ENCODE results near the gene COPS3. TPM values are rescaled to one million over a fixed set of nuclear protein-coding genes. Genes with fewer than 3 reads are reported as not detected.
"Not testable (repeated sequence)": the region's sequence is repeated elsewhere in the genome, so short reads cannot be mapped to it uniquely, and the experiment has no call there.

Gene COPS3
- total RNA-seq, 1 experiment from 2014 or later = 35.4 TPM

GRCh38 chr17:17303010-17303846 is 22.2 kb upstream of the COPS3 start, which contains the start of gene NT5M:
TSS of gene NT5M (plus strand) at chr17:17303373. CDS start at chr17:17303551, 178 bp downstream.
- peak; percentile 36 for DNase-seq (ENCODE audit: low spot score)

- DNase-seq (ENCODE audit: low spot score) = not testable (repeated sequence)
Observed at GRCh38 chr17:17301659-17302058, 20.6 kb upstream of the COPS3 start.

- peak; percentile 27 for DNase-seq (ENCODE audit: low spot score)
Observed at GRCh38 chr17:17300624-17301568, 19.9 kb upstream of the COPS3 start.

- no peak for DNase-seq (ENCODE audit: low spot score)
Observed at GRCh38 chr17:17298108-17298507, 17.1 kb upstream of the COPS3 start.

GRCh38 chr17:17297217-17297616 is 16.2 kb upstream of the COPS3 start:
- no peak for DNase-seq (ENCODE audit: low spot score)

- no peak for DNase-seq (ENCODE audit: low spot score)
Observed at GRCh38 chr17:17295141-17295540, 14.1 kb upstream of the COPS3 start.

GRCh38 chr17:17289701-17290100 is 8.7 kb upstream of the COPS3 start:
- DNase-seq (ENCODE audit: low spot score) = no peak

- DNase-seq (ENCODE audit: low spot score) = no peak
Observed at GRCh38 chr17:17289086-17289485, 8.0 kb upstream of the COPS3 start.

- no peak for DNase-seq (ENCODE audit: low spot score)
Observed at GRCh38 chr17:17285951-17286350, 4.9 kb upstream of the COPS3 start.

- no peak for DNase-seq (ENCODE audit: low spot score)
Observed at GRCh38 chr17:17279316-17279715, 1.7 kb downstream of the COPS3 start.

GRCh38 chr17:17277431-17277830 is 3.6 kb downstream of the COPS3 start:
- DNase-seq (ENCODE audit: low spot score) = not testable (repeated sequence)

- no peak for DNase-seq (ENCODE audit: low spot score)
Observed at GRCh38 chr17:17275971-17276370, 5.1 kb downstream of the COPS3 start.

- DNase-seq (ENCODE audit: low spot score) = no peak
Observed at GRCh38 chr17:17269926-17270773, 10.9 kb downstream of the COPS3 start.

GRCh38 chr17:17264430-17264829 is 16.6 kb downstream of the COPS3 start:
- DNase-seq (ENCODE audit: low spot score) = no peak

- DNase-seq (ENCODE audit: low spot score) = no peak
Observed at GRCh38 chr17:17258998-17259397, 22.0 kb downstream of the COPS3 start.

GRCh38 chr17:17258011-17258410 is 23.0 kb downstream of the COPS3 start:
- no peak for DNase-seq (ENCODE audit: low spot score)

GRCh38 chr17:17256316-17256715 is 24.7 kb downstream of the COPS3 start:
- DNase-seq (ENCODE audit: low spot score) = no peak

GRCh38 chr17:17255689-17256088 is 25.4 kb downstream of the COPS3 start:
- not testable (repeated sequence) for DNase-seq (ENCODE audit: low spot score)

GRCh38 chr17:17254036-17254435 is 27.0 kb downstream of the COPS3 start:
- no peak for DNase-seq (ENCODE audit: low spot score)

GRCh38 chr17:17253406-17253805 is 27.6 kb downstream of the COPS3 start:
- no peak for DNase-seq (ENCODE audit: low spot score)

GRCh38 chr17:17252149-17252661 is 28.8 kb downstream of the COPS3 start:
- DNase-seq (ENCODE audit: low spot score) = no peak
